ENCODE results near the gene SAMM50.

DNA sequence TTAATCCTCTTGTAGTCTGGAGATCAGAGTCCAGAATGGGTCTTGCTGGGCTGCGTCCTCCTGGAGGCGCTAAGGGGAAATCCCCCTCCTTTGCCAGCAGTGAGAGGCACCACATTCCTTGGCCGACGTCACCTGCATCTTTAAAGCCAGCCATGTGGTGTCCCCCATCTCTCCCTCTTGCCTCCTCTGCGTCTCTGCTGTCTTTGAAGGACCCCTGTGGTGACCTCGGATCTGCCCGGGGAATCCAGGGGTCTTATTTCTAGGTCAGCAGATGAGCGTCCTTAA, 41.7 kb downstream of the SAMM50 start:
- TF ChIP-seq, protein P1, sequence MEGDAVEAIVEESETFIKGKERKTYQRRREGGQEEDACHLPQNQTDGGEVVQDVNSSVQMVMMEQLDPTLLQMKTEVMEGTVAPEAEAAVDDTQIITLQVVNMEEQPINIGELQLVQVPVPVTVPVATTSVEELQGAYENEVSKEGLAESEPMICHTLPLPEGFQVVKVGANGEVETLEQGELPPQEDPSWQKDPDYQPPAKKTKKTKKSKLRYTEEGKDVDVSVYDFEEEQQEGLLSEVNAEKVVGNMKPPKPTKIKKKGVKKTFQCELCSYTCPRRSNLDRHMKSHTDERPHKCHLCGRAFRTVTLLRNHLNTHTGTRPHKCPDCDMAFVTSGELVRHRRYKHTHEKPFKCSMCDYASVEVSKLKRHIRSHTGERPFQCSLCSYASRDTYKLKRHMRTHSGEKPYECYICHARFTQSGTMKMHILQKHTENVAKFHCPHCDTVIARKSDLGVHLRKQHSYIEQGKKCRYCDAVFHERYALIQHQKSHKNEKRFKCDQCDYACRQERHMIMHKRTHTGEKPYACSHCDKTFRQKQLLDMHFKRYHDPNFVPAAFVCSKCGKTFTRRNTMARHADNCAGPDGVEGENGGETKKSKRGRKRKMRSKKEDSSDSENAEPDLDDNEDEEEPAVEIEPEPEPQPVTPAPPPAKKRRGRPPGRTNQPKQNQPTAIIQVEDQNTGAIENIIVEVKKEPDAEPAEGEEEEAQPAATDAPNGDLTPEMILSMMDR (conservative IDR thresholded peaks at IDR 0.05; ENCODE audit: low read depth in 2 of 2): peak in 1 of 2 experiments; percentile 21; a peak in 2 of 4 replicates
- TF ChIP-seq, protein P2, sequence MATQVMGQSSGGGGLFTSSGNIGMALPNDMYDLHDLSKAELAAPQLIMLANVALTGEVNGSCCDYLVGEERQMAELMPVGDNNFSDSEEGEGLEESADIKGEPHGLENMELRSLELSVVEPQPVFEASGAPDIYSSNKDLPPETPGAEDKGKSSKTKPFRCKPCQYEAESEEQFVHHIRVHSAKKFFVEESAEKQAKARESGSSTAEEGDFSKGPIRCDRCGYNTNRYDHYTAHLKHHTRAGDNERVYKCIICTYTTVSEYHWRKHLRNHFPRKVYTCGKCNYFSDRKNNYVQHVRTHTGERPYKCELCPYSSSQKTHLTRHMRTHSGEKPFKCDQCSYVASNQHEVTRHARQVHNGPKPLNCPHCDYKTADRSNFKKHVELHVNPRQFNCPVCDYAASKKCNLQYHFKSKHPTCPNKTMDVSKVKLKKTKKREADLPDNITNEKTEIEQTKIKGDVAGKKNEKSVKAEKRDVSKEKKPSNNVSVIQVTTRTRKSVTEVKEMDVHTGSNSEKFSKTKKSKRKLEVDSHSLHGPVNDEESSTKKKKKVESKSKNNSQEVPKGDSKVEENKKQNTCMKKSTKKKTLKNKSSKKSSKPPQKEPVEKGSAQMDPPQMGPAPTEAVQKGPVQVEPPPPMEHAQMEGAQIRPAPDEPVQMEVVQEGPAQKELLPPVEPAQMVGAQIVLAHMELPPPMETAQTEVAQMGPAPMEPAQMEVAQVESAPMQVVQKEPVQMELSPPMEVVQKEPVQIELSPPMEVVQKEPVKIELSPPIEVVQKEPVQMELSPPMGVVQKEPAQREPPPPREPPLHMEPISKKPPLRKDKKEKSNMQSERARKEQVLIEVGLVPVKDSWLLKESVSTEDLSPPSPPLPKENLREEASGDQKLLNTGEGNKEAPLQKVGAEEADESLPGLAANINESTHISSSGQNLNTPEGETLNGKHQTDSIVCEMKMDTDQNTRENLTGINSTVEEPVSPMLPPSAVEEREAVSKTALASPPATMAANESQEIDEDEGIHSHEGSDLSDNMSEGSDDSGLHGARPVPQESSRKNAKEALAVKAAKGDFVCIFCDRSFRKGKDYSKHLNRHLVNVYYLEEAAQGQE (IDR thresholded peaks at IDR 0.05; ENCODE audit: unreplicated experiment): no peak
- TF ChIP-seq NANOG (IDR thresholded peaks at IDR 0.05; ENCODE audit: borderline replicate concordance) (no peak), EZH2 (IDR thresholded peaks at IDR 0.05; ENCODE audit: low read depth, unreplicated experiment) (no peak), POLR2AphosphoS5 (IDR thresholded peaks at IDR 0.05; ENCODE audit: low read depth) (no peak), CREB1 (CRISPR knock-in tag; IDR thresholded peaks at IDR 0.05; ENCODE audit: low read depth) (no peak), JUNB (IDR thresholded peaks at IDR 0.05; ENCODE audit: unreplicated experiment) (no peak), ZNF114 (CRISPR knock-in tag; IDR thresholded peaks at IDR 0.05) (no peak), EZH2phosphoT487 (IDR thresholded peaks at IDR 0.05; ENCODE audit: unreplicated experiment) (no peak), STAT1 (IDR thresholded peaks at IDR 0.05; ENCODE audit: unreplicated experiment) (no peak)
- TF ChIP-seq, protein P3, sequence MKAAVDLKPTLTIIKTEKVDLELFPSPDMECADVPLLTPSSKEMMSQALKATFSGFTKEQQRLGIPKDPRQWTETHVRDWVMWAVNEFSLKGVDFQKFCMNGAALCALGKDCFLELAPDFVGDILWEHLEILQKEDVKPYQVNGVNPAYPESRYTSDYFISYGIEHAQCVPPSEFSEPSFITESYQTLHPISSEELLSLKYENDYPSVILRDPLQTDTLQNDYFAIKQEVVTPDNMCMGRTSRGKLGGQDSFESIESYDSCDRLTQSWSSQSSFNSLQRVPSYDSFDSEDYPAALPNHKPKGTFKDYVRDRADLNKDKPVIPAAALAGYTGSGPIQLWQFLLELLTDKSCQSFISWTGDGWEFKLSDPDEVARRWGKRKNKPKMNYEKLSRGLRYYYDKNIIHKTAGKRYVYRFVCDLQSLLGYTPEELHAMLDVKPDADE (IDR thresholded peaks at IDR 0.05): no peak
